Activated CD8-positive, alpha-beta memory T cell treated with anti-CD3 and anti-CD28 coated beads for 36 hours (primary cell): ENCODE results near the gene TTC38. TPM values are rescaled to one million over a fixed set of nuclear protein-coding genes. Genes with fewer than 3 reads are reported as not detected.

Experiments
- CTCF ChIA-PET: fragments of 350-600 bp; sonication (Branson Sonifier 250); formaldehyde crosslinking; loops from one replicate; lab custom pipeline; 2021; ENCODE audit warnings: antibody characterized with exemption; lab: Charles Lee
- POLR2A ChIA-PET: fragments of 350-600 bp; sonication (Branson Sonifier 250); formaldehyde crosslinking; loops from one replicate; lab custom pipeline; 2021; ENCODE audit warnings: antibody characterized with exemption; lab: Charles Lee
- total RNA-seq, 2 experiments: library from RNA; stranded (reverse); gene quantifications; one replicate each; pipeline ENCODE4 v1.2.3, GENCODE V29; 2021

Gene TTC38
- total RNA-seq, 2 experiments from 2014 or later, result 20.8 to 22.7 TPM

GRCh38 chr22:46309526-46310085 lies 41.8 kb downstream of the TTC38 start:
- CTCF ChIA-PET, result interaction anchor here (2.5 kb wide), 1 partner anchor 188 kb away, joined by 11 read pairs; no protein-coding TSS in a partner anchor
- POLR2A ChIA-PET, result no interaction called here

GRCh38 chr22:46312056-46312455 lies 44.2 kb downstream of the TTC38 start:
- ChIA-PET POLR2A (no interaction called here), CTCF (interaction anchor here (0.6 to 2.5 kb wide), 4 partner anchors 10 to 306 kb away, joined by 3 to 11 read pairs (median 3); no protein-coding TSS in a partner anchor)

GRCh38 chr22:46312848-46313247 lies 45.0 kb downstream of the TTC38 start:
- CTCF ChIA-PET, result interaction anchor here (0.7 to 1.1 kb wide), 2 partner anchors 190 to 465 kb away, joined by 3 to 7 read pairs; no protein-coding TSS in a partner anchor
- POLR2A ChIA-PET, result interaction anchor here (0.6 to 0.7 kb wide), 2 partner anchors 257 to 871 kb away, joined by 3 to 12 read pairs; no protein-coding TSS in a partner anchor

- POLR2A ChIA-PET, result no interaction called here
- CTCF ChIA-PET, result interaction anchor here (2.3 kb wide), 1 partner anchor 195 kb away, joined by 19 read pairs; no protein-coding TSS in a partner anchor
Observed at GRCh38 chr22:46315976-46316375, 48.2 kb downstream of the TTC38 start.

GRCh38 chr22:46317646-46318045 lies 49.8 kb downstream of the TTC38 start:
- ChIA-PET POLR2A (no interaction called here), CTCF (interaction anchor here (1.1 to 1.3 kb wide), 2 partner anchors 186 to 196 kb away, joined by 3 read pairs; no protein-coding TSS in a partner anchor)

- POLR2A ChIA-PET, result no interaction called here
Observed at GRCh38 chr22:46318576-46318975, 50.8 kb downstream of the TTC38 start.

GRCh38 chr22:46319319-46319718 lies 51.5 kb downstream of the TTC38 start:
- ChIA-PET POLR2A (no interaction called here), CTCF (no interaction called here)

More at GRCh38 chr22:46318576-46318975, 50.8 kb downstream of the TTC38 start:
- CTCF ChIA-PET, result interaction anchor here (0.9 kb wide), 1 partner anchor 324 kb away, joined by 3 read pairs; no protein-coding TSS in a partner anchor

- ChIA-PET POLR2A (interaction anchor here (0.5 kb wide), 1 partner anchor 378 kb away, joined by 3 read pairs; no protein-coding TSS in a partner anchor), CTCF (no interaction called here)
Observed at GRCh38 chr22:46320166-46320710, 52.4 kb downstream of the TTC38 start.

GRCh38 chr22:46320716-46321386 lies 53.0 kb downstream of the TTC38 start:
- POLR2A ChIA-PET, result no interaction called here

GRCh38 chr22:46322711-46323110 lies 54.9 kb downstream of the TTC38 start:
- POLR2A ChIA-PET, result no interaction called here
- CTCF ChIA-PET, result interaction anchor here (1.1 kb wide), 1 partner anchor 317 kb away, joined by 4 read pairs; no protein-coding TSS in a partner anchor

More at GRCh38 chr22:46320716-46321386, 53.0 kb downstream of the TTC38 start:
- CTCF ChIA-PET, result no interaction called here

GRCh38 chr22:46323162-46323561 lies 55.4 kb downstream of the TTC38 start:
- POLR2A ChIA-PET, result no interaction called here
- CTCF ChIA-PET, result no interaction called here

- ChIA-PET POLR2A (no interaction called here), CTCF (interaction anchor here (0.6 to 1.4 kb wide), 2 partner anchors 10 to 295 kb away, joined by 3 read pairs; partner anchors contain the start of gene TRMU)
Observed at GRCh38 chr22:46326066-46326680, 58.4 kb downstream of the TTC38 start.

GRCh38 chr22:46327691-46328465 lies 60.1 kb downstream of the TTC38 start:
- ChIA-PET POLR2A (no interaction called here), CTCF (no interaction called here)

- CTCF ChIA-PET, result no interaction called here
- POLR2A ChIA-PET, result interaction anchor here (0.5 kb wide), 1 partner anchor 256 kb away, joined by 5 read pairs; no protein-coding TSS in a partner anchor
Observed at GRCh38 chr22:46328797-46329196, 61.0 kb downstream of the TTC38 start.

- CTCF ChIA-PET, result no interaction called here
- POLR2A ChIA-PET, result interaction anchor here (0.6 kb wide), 1 partner anchor 62 kb away, joined by 3 read pairs; the partner anchor contains the start of gene TTC38
Observed at GRCh38 chr22:46329616-46330015, 61.8 kb downstream of the TTC38 start.

GRCh38 chr22:46330426-46330825 lies 62.6 kb downstream of the TTC38 start:
- ChIA-PET POLR2A (interaction anchor here (0.6 kb wide), 1 partner anchor 62 kb away, joined by 3 read pairs; the partner anchor contains the start of gene TTC38), CTCF (no interaction called here)

- CTCF ChIA-PET, result interaction anchor here (0.8 kb wide), 1 partner anchor 209 kb away, joined by 3 read pairs; no protein-coding TSS in a partner anchor
Observed at GRCh38 chr22:46331496-46331895, 63.7 kb downstream of the TTC38 start.

More at GRCh38 chr22:46331496-46331895, 63.7 kb downstream of the TTC38 start:
- POLR2A ChIA-PET, result no interaction called here
